ENCODE results near the gene KRI1. TPM values are rescaled to one million over a fixed set of nuclear protein-coding genes. Genes with fewer than 3 reads are reported as not detected.

The KRI1 gene
- polyA plus RNA-seq, 1 donor = 42.2 TPM

DNA sequence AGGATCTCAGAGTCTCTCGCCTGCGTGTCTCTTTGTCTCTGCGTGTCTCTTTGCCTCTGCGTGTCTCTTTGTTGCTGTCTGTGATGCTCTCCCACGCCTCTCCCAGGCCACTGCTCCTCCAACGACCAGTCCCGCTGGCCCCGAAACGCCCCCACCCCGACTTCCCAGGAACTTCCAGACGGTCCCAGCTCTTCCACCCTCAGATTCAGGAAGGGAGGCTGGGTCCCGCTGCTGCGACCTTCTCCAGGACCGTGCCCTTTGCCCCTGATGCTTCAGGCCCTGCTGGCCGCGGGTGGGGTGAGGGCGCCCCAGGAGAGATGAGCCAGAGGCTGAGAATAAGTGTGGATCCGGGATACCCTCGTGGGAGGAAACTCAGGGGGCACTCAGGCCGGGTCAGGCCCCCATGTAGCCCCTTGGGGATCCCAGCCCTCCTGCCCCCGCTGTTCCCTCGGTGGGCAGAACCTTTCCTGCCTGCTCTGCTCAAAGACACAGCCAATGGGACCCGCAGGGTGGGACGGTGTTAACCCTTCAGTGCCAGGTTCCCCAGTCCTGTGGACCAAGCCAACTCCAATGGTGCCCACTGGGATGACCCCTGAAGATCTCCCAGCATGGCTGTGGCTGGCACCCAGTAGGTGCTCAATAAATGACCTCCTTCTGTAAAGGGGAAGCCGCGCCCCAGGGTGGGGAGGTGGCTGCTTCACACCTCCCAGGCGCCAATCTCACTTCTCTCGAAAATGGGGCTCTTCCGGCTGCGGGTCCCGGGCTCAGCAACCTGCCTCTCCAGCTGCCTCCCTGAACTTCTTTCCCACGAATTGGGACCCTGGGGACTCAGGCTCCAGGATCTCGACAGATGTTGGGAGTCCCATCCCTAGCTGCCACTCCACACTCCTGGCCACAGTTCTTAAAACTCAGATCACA, 47.1 kb downstream of the KRI1 start:
- no peak for DNase-seq

DNA sequence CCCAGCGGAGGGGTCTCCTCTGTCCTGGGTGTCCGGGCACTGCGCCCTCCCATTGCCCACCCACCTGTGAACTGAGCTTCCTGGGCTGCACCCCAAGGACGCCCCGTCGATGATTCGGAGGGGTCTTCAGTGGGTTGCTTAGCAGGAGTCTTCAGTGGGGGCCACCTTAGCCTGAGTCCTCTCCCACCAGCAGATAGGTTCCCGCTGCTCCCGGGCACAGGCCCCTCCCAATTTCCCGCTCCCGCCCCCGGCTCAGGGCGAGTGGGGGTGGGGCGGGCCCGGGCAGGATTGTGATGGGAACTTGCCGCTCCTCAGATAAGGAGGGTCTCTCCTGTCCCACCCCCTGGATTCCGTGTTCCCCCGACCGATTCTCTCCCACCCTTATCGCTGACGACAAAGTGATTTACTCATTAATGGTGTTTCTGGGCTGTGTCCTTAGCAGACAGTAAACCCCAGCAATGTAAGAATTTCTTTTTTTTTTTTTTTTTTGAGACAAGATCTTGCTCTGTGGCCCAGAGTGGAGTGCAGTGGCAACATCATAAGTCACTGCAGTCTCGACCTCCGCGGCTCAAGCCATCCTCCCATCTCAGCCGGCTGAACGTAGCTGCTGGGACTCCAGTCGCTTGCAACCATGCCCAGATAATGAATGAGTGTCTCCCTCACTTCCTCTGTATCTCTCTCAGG, 47.9 kb downstream of the KRI1 start:
- DNase-seq = no peak

DNA sequence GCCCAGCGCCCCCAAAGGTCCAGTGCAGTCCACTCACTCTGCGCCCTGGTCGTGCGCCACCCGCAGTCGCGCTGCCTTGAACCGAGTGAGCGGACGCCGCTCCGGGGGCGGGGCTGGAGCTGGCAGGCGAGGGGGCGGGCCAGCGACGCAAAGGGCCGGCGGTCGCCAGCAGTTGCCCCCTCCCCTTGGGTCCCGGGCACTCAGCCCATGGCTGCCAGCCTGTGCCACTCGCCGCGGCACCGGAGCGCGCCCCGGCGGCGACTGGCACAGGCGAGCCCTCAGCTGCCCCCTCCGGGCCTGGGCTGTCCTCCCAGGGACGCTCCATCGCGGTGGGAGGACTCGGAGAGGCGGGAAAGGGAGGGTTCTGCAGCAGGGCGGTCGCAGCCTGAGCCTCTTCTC, 48.5 kb downstream of the KRI1 start, which contains the start of gene S1PR5:
Gene S1PR5 (minus strand): TSS at position 87 of the 399 bp plus-strand sequence. CDS start 2,436 bp downstream, outside the sequence.
- no peak for DNase-seq

DNA sequence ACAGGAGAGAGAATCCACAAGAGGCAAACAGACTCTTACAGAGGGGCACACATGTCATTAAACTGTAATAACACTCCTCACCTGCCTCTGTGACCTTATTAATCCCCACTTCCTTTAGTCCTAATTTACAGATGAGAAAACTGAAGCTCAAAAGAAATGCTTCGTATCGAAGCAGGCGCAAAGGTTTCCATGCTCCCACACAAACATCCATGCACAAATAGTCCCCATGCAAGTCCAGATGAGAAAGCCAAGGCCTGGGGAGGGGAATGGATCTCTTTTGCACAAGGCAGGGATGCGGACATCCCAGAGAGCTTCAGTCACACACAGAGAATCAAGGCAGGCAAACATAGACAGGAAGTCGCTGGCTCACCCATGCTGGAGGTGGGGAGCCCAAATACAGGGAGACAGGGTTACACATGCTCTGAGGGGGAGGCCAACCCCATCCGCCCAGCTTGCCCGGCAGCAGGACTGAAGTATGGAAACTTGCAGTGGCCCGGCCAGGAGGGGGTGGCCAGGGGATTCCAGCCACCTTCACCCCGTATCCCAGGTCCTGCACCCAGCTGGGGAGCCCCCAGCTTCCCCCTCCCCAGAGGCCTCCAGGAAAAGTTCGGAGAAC, 49.0 kb downstream of the KRI1 start:
- DNase-seq = no peak

- no peak for DNase-seq
Observed at GRCh38 chr19:10516064-10516385, 49.8 kb downstream of the KRI1 start.

DNA sequence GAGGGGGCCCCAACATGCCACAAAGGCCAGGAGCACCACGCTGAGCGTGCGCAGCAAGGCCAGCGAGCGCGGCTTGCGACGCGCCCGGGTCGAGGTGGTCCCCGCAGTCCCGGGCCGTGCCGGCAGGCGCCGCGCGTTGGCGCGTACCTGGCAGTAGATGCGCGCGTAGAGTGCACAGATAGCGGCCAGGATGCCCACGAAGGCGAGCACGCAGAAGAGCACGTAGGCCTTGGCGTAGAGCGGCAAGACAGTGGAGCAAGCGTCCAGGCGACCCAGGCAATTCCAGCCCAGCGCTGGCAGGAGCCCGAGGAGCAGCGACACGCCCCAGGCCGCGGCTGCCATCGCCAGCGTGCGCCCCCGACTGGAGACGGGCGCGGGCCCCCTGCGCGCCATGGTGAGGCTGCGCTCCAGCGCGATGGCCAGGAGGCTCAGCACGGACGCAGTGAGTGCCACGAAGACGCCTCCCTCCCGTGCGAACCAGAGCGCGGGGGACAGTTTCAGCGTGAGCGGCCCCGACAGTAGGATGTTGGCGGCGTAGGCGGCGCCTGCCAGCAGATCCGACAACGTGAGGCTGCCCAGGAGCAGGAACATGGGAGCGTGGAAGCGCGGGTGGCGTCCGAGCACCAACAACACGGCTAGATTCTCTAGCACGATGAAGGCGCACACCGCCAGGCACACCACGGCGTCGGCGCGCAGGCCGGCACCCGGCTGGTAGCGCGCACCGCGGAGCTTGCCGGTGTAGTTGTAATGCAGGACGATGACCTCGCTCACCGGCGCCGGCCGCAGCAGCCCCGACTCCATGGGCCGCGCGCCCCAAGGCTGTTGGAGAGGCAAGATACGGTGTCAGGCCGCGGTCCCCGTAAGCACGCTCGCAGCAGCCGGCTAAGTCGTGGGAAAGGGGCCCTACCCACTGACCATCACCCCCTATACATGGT, 51.3 kb downstream of the KRI1 start:
- DNase-seq = no peak

- DNase-seq = no peak
Observed at GRCh38 chr19:10513223-10513622, 52.6 kb downstream of the KRI1 start.

DNA sequence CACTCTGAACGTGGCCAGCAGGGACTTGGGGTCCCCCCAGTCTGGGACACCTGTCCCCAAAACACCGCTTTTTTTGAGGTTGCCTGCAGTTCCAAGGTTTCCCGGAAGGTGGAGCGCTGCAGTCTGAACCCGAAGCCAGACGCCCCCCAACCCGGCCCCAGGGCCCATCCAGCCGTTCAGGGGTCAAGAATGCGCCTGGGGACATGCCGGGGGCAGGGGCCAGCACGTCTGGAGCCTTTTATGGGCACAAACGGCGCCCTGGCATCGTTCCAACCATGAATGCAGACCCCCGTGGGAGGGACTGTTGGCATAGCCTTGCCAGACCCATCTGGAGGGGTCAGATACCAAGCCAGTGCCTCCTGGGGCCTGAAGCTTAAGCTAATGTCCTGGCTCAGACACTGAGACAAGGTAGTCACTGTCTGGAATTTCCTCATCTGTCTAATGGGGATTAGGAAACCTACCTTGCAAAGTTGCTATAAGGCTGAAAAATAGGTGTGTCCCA, 55.5 kb downstream of the KRI1 start:
- DNase-seq = no peak

GRCh38 chr19:10508707-10509106, 57.1 kb downstream of the KRI1 start:
- no peak for DNase-seq

GRCh38 chr19:10508036-10508435, 57.8 kb downstream of the KRI1 start:
- no peak for DNase-seq

DNA sequence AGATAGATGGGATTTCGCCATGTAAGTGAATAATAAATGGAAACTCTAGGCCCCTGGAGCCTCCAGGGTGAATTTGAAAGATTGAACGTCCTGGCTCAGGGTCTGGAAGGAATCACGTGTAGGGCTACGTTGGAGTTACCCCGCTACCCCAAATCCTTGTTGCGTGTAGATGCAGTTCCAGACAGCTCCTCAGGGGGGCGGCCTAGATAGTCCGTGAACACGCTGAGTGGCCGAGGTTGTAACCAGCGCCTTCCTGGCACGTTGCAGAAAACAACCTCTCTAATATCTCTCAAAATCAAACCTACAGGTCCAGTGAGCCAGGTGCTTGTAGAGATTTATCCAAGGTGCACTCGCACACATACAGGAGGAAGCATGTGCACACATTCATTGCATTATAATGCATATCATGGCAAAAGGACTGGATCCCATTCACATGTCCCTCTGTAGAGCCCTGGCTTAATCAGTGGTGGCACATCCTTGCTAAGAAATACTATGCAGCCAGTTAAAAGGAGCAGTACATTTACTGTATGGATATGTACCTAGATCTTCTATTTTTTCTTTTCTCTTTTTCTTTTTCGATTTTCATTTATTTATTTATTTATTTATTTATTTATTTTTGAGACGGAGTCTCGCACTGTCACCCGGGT, 60.1 kb downstream of the KRI1 start:
- DNase-seq = no peak

Other genes starting within 250 kb of the KRI1 start
- gene FDX2, start 250.0 kb downstream of the KRI1 start, polyA plus RNA-seq (ENCODE audit: insufficient read length) = 14.3 TPM
- gene RAVER1, start 232.5 kb downstream of the KRI1 start, polyA plus RNA-seq (ENCODE audit: insufficient read length) = 25.4 TPM
- gene ICAM3, start 226.4 kb downstream of the KRI1 start, polyA plus RNA-seq (ENCODE audit: insufficient read length) = 8.1 TPM
- 133 TPM for gene TYK2, start 185.4 kb downstream of the KRI1 start, polyA plus RNA-seq (ENCODE audit: insufficient read length)
- gene CDC37, start 162.5 kb downstream of the KRI1 start, polyA plus RNA-seq (ENCODE audit: insufficient read length) = 141 TPM
- 1.5 TPM for gene PDE4A, start 145.5 kb downstream of the KRI1 start, polyA plus RNA-seq (ENCODE audit: insufficient read length)
- gene KEAP1, start 62.7 kb downstream of the KRI1 start, polyA plus RNA-seq (ENCODE audit: insufficient read length) = 74.0 TPM
- gene S1PR5, start 48.6 kb downstream of the KRI1 start, polyA plus RNA-seq (ENCODE audit: insufficient read length) = 0.57 TPM
- gene ATG4D, start 22.1 kb downstream of the KRI1 start, polyA plus RNA-seq (ENCODE audit: insufficient read length) = 26.8 TPM
- gene CDKN2D, start 3.0 kb upstream of the KRI1 start, polyA plus RNA-seq (ENCODE audit: insufficient read length) = 8.5 TPM
- 35.5 TPM for gene AP1M2, start 21.3 kb upstream of the KRI1 start, polyA plus RNA-seq (ENCODE audit: insufficient read length)
- 180 TPM for gene SLC44A2, start 59.5 kb upstream of the KRI1 start, polyA plus RNA-seq (ENCODE audit: insufficient read length)
- gene ILF3, start 88.3 kb upstream of the KRI1 start, polyA plus RNA-seq (ENCODE audit: insufficient read length) = 358 TPM
- 51.1 TPM for gene QTRT1, start 135.4 kb upstream of the KRI1 start, polyA plus RNA-seq (ENCODE audit: insufficient read length)
- gene DNM2, start 152.1 kb upstream of the KRI1 start, polyA plus RNA-seq (ENCODE audit: insufficient read length) = 155 TPM

All from left kidney (tissue), 2 donors.